ENCODE results near the gene EFCAB14.
"Not testable (repeated sequence)": the region's sequence is repeated elsewhere in the genome, so short reads cannot be mapped to it uniquely, and the experiment has no call there.

Gene EFCAB14

GRCh38 chr1:46721686-46722205, 2.8 kb upstream of the EFCAB14 start:
- no peak for DNase-seq (ENCODE audit: low spot score)

GRCh38 chr1:46721204-46721603, 2.3 kb upstream of the EFCAB14 start:
- DNase-seq (ENCODE audit: low spot score) = no peak

- DNase-seq (ENCODE audit: low spot score) = not testable (repeated sequence)
These were observed 1.4 kb upstream of the EFCAB14 start for GRCh38 chr1:46720319-46720718.

- no peak for DNase-seq (ENCODE audit: low spot score)
These were observed 775 bp upstream of the EFCAB14 start for GRCh38 chr1:46719689-46720088.

GRCh38 chr1:46718340-46718726, 581 bp downstream of the EFCAB14 start:
- DNase-seq (ENCODE audit: low spot score) = peak; percentile 7

- no peak for DNase-seq (ENCODE audit: low spot score)
These were observed 1.3 kb downstream of the EFCAB14 start for GRCh38 chr1:46717654-46718053.

- DNase-seq (ENCODE audit: low spot score) = no peak
These were observed 3.9 kb downstream of the EFCAB14 start for GRCh38 chr1:46714976-46715375.

- no peak for DNase-seq (ENCODE audit: low spot score)
These were observed 10.8 kb downstream of the EFCAB14 start for GRCh38 chr1:46708121-46708520.

- DNase-seq (ENCODE audit: low spot score) = no peak
These were observed 13.5 kb downstream of the EFCAB14 start for GRCh38 chr1:46705408-46705807.

- DNase-seq (ENCODE audit: low spot score) = no peak
These were observed 14.8 kb downstream of the EFCAB14 start for GRCh38 chr1:46703927-46704641.

- DNase-seq (ENCODE audit: low spot score) = no peak
These were observed 19.2 kb downstream of the EFCAB14 start for GRCh38 chr1:46699666-46700065.

GRCh38 chr1:46697053-46697452, 21.9 kb downstream of the EFCAB14 start:
- no peak for DNase-seq (ENCODE audit: low spot score)

GRCh38 chr1:46694676-46695075, 24.2 kb downstream of the EFCAB14 start:
- DNase-seq (ENCODE audit: low spot score) = not testable (repeated sequence)

GRCh38 chr1:46692811-46693770, 25.8 kb downstream of the EFCAB14 start:
- DNase-seq (ENCODE audit: low spot score) = no peak

- DNase-seq (ENCODE audit: low spot score) = no peak
These were observed 26.7 kb downstream of the EFCAB14 start for GRCh38 chr1:46691997-46692790.

- DNase-seq (ENCODE audit: low spot score) = no peak
These were observed 27.9 kb downstream of the EFCAB14 start for GRCh38 chr1:46690931-46691421.

- DNase-seq (ENCODE audit: low spot score) = no peak
These were observed 29.0 kb downstream of the EFCAB14 start for GRCh38 chr1:46689897-46690296.

GRCh38 chr1:46689356-46689755, 29.6 kb downstream of the EFCAB14 start:
- DNase-seq (ENCODE audit: low spot score) = no peak

- no peak for DNase-seq (ENCODE audit: low spot score)
These were observed 30.9 kb downstream of the EFCAB14 start for GRCh38 chr1:46687921-46688509.

GRCh38 chr1:46687093-46687659, 31.7 kb downstream of the EFCAB14 start:
- DNase-seq (ENCODE audit: low spot score) = no peak

- DNase-seq (ENCODE audit: low spot score) = no peak
These were observed 32.7 kb downstream of the EFCAB14 start for GRCh38 chr1:46686255-46686654.
